GM12892 (cell line): ENCODE data around the gene ALDH8A1.

Experiments used
- POLR2A ChIP-seq: IDR thresholded peaks from 2 replicates; pipeline ENCODE4 v1.6.1; 2011; ENCODE audit warnings: low read depth, low read length, control low read depth
- POLR2AphosphoS5 ChIP-seq: IDR thresholded peaks from 2 replicates; pipeline ENCODE4 v1.6.1; 2011; ENCODE audit warnings: low read depth, low read length, control low read depth

DNA sequence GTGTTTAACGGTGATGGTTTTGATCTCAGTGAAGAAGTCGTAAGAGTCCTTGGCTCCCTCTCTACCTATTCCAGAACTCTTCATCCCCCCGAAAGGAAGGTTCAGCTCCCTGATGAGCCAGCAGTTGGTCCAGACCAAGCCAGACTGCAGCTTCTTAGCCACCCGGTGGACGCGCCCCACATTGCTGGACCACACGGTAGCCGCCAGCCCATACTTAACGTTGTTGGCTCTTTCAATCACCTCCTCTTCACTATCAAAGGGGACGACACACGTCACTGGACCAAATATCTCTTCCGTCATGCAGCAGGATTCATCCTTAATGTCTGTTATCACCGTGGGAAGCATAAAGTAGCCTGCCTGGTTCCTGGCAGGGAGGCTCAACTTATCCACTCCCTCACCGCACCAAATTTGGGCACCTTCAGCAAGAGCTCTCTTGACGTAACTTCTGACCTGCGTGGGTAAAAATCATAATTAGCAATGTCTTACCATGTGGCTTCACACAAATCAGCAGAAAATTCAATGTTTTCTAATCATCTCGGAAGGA, 31.4 kb downstream of the ALDH8A1 start:
- TF ChIP-seq POLR2A (no peak), POLR2AphosphoS5 (no peak)
